C4-2B (cell line): ENCODE measurements around the gene LBP.

Experiments
- CTCF ChIP-seq: fragments of 450-650 bp; conservative IDR thresholded peaks from 2 replicates; pipeline ENCODE4 v1.5.1; 2017; ENCODE audit warnings: mild to moderate bottlenecking
- ZFX ChIP-seq: fragments of 450-650 bp; IDR thresholded peaks from 2 replicates; pipeline ENCODE4 v1.6.1; 2017

DNA sequence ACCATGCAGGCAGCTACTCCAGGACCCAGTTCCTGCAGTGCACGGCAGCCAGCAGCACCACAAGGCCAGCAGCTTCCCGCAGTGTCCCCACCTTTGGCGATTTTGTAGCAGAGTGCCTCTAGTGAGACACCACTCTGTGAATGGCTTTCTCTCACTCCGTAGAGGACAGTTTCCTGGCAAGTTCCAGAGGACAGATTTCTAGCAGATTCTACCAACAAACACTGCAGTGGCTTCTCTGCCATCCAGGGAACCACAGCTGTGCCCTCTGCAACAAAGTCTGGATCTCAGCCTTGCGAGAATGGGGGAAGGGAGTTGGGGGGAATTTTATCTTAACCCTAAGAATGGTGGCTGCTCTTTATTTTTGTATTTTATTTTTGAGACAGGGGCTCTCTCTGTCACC, 60.2 kb downstream of the LBP start:
- TF ChIP-seq CTCF (no peak), ZFX (no peak)
